ENCODE data around the gene TSSC4. TPM values are rescaled to one million over a fixed set of nuclear protein-coding genes. Genes with fewer than 3 reads are reported as not detected.

TSSC4 gene
- total and polyA plus RNA-seq, 2 of the 13 experiments (the other 11 are each of a cell fraction or from before 2014, with no cell fraction given): 16.2 to 58.6 TPM

DNA sequence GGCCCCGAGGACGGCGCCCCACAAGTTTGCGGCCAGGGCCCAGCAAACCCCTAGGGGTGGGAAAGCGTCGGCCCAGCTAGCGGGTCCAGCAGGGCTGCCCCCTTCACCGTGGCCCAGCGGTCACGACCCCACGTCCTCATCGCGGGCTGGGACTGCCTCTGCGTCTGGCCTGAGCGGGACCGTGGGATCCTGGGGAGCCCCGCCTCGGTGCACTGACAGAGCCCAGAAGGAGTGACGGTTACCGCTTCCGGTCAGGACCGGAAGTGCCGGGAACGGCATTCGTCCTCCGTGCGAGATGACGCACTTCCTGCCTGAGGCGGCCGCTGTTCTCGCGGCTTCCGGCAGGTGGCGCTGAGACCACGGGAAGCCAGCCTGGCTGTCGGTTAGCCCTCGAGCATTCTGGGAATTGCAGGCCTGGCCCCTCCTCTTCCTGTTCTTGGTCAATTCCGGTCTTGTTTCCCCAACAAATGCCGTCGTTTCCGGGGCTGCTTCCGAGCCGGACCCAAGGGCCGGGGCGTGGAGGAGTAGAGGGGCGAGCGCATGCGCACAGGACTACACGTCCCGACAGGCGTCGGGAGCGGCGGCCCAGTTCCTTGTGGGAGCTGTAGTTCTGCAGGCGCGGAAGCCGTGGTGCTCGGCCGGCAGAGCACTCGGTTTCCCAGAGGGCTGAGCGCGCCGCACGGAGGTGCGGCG, at the start of gene TSSC4 (continued):
- TF ChIP-seq, protein P1, sequence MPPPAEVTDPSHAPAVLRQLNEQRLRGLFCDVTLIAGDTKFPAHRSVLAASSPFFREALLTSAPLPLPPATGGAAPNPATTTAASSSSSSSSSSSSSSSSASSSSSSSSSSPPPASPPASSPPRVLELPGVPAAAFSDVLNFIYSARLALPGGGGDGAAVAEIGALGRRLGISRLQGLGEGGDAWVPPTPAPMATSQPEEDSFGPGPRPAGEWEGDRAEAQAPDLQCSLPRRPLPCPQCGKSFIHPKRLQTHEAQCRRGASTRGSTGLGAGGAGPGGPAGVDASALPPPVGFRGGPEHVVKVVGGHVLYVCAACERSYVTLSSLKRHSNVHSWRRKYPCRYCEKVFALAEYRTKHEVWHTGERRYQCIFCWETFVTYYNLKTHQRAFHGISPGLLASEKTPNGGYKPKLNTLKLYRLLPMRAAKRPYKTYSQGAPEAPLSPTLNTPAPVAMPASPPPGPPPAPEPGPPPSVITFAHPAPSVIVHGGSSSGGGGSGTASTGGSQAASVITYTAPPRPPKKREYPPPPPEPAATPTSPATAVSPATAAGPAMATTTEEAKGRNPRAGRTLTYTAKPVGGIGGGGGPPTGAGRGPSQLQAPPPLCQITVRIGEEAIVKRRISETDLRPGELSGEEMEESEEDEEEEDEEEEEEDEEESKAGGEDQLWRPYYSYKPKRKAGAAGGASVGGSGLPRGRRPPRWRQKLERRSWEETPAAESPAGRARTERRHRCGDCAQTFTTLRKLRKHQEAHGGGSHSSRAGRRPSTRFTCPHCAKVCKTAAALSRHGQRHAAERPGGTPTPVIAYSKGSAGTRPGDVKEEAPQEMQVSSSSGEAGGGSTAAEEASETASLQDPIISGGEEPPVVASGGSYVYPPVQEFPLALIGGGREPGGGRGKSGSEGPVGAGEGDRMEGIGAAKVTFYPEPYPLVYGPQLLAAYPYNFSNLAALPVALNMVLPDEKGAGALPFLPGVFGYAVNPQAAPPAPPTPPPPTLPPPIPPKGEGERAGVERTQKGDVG (CRISPR knock-in tag; IDR thresholded peaks at IDR 0.05; ENCODE audit: borderline replicate concordance): 0 out of 2 replicates have a peak, but pooled peaks have one; percentile 77
- TF ChIP-seq ZNF713 (CRISPR knock-in tag; IDR thresholded peaks at IDR 0.05): 0 out of 2 replicates have a peak, but pooled peaks have one; percentile 51
- no peak for TF ChIP-seq KLF11 (CRISPR knock-in tag; IDR thresholded peaks at IDR 0.05)
- TF ChIP-seq HOXD1 (CRISPR knock-in tag; IDR thresholded peaks at IDR 0.05): peak; percentile 52
- no peak for TF ChIP-seq GZF1 (CRISPR knock-in tag; IDR thresholded peaks at IDR 0.05)
- TF ChIP-seq ZNF550 (CRISPR knock-in tag; IDR thresholded peaks at IDR 0.05; ENCODE audit: borderline replicate concordance): peak; percentile 82; the same call in 1 of the 2 replicates
- TF ChIP-seq AGO1 (IDR thresholded peaks at IDR 0.05; ENCODE audit: low read depth, low read length, poor library complexity, severe bottlenecking): no peak
- peak; percentile 72 for TF ChIP-seq ERF (CRISPR knock-in tag; IDR thresholded peaks at IDR 0.05)
- TF ChIP-seq ONECUT2 (CRISPR knock-in tag; IDR thresholded peaks at IDR 0.05): no peak
- no peak; the same call in 1 of the 2 replicates for TF ChIP-seq ZMYM3 (CRISPR knock-in tag; IDR thresholded peaks at IDR 0.05)
- TF ChIP-seq, protein P2, sequence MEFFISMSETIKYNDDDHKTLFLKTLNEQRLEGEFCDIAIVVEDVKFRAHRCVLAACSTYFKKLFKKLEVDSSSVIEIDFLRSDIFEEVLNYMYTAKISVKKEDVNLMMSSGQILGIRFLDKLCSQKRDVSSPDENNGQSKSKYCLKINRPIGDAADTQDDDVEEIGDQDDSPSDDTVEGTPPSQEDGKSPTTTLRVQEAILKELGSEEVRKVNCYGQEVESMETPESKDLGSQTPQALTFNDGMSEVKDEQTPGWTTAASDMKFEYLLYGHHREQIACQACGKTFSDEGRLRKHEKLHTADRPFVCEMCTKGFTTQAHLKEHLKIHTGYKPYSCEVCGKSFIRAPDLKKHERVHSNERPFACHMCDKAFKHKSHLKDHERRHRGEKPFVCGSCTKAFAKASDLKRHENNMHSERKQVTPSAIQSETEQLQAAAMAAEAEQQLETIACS (CRISPR knock-in tag; IDR thresholded peaks at IDR 0.05): no peak
- no peak for TF ChIP-seq SETDB1 (CRISPR knock-in tag; IDR thresholded peaks at IDR 0.05; ENCODE audit: borderline replicate concordance)
- TF ChIP-seq, protein P3, sequence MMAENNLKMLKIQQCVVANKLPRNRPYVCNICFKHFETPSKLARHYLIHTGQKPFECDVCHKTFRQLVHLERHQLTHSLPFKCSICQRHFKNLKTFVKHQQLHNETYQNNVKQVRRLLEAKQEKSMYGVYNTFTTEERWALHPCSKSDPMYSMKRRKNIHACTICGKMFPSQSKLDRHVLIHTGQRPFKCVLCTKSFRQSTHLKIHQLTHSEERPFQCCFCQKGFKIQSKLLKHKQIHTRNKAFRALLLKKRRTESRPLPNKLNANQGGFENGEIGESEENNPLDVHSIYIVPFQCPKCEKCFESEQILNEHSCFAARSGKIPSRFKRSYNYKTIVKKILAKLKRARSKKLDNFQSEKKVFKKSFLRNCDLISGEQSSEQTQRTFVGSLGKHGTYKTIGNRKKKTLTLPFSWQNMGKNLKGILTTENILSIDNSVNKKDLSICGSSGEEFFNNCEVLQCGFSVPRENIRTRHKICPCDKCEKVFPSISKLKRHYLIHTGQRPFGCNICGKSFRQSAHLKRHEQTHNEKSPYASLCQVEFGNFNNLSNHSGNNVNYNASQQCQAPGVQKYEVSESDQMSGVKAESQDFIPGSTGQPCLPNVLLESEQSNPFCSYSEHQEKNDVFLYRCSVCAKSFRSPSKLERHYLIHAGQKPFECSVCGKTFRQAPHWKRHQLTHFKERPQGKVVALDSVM (CRISPR knock-in tag; IDR thresholded peaks at IDR 0.05): peak; percentile 26; the same call in 1 of the 2 replicates
- TF ChIP-seq AHR (CRISPR knock-in tag; IDR thresholded peaks at IDR 0.05): peak; percentile 67; the same call in 1 of the 2 replicates
- TF ChIP-seq, protein P4, sequence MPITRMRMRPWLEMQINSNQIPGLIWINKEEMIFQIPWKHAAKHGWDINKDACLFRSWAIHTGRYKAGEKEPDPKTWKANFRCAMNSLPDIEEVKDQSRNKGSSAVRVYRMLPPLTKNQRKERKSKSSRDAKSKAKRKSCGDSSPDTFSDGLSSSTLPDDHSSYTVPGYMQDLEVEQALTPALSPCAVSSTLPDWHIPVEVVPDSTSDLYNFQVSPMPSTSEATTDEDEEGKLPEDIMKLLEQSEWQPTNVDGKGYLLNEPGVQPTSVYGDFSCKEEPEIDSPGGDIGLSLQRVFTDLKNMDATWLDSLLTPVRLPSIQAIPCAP (CRISPR knock-in tag; IDR thresholded peaks at IDR 0.05; ENCODE audit: low read depth): no peak; the same call in 1 of the 2 replicates
- TF ChIP-seq ZKSCAN1 (IDR thresholded peaks at IDR 0.05; ENCODE audit: low read length): no peak
- TF ChIP-seq, protein P5, sequence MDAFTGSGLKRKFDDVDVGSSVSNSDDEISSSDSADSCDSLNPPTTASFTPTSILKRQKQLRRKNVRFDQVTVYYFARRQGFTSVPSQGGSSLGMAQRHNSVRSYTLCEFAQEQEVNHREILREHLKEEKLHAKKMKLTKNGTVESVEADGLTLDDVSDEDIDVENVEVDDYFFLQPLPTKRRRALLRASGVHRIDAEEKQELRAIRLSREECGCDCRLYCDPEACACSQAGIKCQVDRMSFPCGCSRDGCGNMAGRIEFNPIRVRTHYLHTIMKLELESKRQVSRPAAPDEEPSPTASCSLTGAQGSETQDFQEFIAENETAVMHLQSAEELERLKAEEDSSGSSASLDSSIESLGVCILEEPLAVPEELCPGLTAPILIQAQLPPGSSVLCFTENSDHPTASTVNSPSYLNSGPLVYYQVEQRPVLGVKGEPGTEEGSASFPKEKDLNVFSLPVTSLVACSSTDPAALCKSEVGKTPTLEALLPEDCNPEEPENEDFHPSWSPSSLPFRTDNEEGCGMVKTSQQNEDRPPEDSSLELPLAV (CRISPR knock-in tag; conservative IDR thresholded peaks at IDR 0.05; ENCODE audit: low read depth): no peak
- TF ChIP-seq, protein P6, sequence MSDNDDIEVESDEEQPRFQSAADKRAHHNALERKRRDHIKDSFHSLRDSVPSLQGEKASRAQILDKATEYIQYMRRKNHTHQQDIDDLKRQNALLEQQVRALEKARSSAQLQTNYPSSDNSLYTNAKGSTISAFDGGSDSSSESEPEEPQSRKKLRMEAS (IDR thresholded peaks at IDR 0.05): peak; percentile 84
- TF ChIP-seq HOXA7 (CRISPR knock-in tag; IDR thresholded peaks at IDR 0.05): no peak
- peak; percentile 95 for TF ChIP-seq POGZ (CRISPR knock-in tag; IDR thresholded peaks at IDR 0.05)

Data from HepG2 (cell line).